SK-MEL-5 (cell line): Measurements from ENCODE around the gene YWHAH. TPM values are rescaled to one million over a fixed set of nuclear protein-coding genes. Genes with fewer than 3 reads are reported as not detected.

ENCODE experiments used
- DNase-seq: peaks from one replicate; pipeline ENCODE4 v3.0.0-alpha.2; 2016; ENCODE audit warnings: low read depth, low spot score
- in situ Hi-C: cut with HindIII; loops from 2 replicates; pipeline ENCODE4 v1.10.0; 2016; ENCODE audit warnings: low sequenced_read_pairs, high pct_unique_total_duplicates, low pct_unique_long_range_greater_than_20kb
- total RNA-seq: library from RNA; depleted of rRNA; stranded (reverse); fragments of >200 nt; shearing (Covaris generic); gene quantifications from 2 replicates; pipeline ENCODE4 v1.2.3, GENCODE V29; 2014

The YWHAH gene
- total RNA-seq, 1 experiment from 2014 or later, result 140 TPM

DNA sequence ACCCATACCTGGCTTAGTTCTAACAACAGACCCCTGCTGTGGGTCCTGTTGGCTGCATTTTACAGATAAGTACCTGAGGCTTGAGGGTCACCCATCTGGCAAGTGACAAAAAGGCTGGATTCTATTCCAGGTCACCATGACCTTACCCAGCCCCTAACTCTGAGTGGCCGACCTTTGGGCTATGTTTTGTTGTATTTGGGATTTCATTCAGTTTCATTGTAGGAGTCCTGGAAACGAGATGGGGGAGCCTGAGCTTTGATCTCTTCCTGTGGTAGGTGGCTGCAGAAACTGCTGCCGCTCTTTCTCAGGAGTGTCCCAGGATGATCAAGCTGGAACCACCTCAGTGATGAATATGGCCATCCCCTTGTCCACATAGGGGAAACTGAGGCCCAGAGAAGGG is 24.6 kb upstream of the YWHAH start:
- in situ Hi-C loops, result no loop called here
- DNase-seq, result no peak

DNA sequence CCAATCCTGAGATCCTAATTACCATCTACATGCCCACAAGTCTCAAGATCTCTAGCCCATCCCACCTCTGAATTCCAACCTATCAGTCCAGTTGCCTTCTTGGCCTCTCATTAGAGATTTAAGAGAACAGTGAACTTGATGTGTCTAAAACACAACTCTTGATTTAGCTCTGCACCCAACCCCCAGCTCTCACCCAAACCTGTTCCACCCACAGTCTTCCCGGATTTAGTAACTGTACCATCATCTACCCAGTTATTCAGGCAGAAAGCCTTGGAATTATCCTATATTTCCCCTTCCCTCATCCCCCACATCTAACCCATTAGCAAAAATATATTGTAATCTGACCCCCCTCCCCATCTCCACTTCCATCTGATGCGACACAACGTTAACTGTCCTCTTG is 24.0 kb upstream of the YWHAH start:
- in situ Hi-C loops, result no loop called here
- no peak for DNase-seq

DNA sequence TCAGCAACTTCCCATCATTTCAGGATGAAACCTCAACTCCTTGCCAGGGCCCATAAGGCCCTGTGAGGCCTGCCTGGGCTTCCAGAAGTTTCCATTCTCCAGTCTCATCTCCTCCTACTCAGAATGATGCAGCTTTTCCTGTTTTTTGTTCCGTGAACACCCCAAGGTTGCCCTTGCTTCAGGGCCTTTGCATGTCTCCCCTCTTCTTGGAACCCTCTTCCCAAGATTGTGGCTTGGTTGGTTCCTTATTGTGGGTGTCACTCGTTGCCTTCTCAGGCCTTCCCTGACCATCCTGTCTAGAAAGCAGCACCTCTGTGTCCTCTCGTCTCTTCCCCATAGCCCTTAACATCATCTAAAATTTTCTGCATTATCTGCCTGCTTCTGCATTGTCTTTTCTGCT is 23.2 kb upstream of the YWHAH start:
- in situ Hi-C loops, result no loop called here
- DNase-seq, result no peak

DNA sequence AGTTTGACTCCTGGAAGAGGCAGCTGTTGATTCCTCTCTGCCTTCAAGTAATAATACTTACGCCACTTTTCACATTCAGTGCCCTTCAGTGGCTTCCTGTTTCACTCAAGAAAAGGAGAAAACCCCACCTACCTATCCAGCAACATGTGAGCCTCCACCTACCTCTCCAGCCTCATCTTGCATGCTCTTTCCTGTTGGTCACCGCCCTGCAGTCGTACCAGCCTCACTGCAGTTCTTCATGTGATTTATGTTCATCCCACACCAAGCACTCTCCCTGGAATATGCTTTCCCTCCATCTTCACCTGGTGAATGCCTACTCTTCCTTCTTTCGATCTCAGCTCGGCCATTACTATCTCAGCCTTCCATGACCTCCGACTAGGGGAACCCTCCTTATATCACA is 21.8 kb upstream of the YWHAH start:
- in situ Hi-C loops, result no loop called here
- DNase-seq, result no peak

DNA sequence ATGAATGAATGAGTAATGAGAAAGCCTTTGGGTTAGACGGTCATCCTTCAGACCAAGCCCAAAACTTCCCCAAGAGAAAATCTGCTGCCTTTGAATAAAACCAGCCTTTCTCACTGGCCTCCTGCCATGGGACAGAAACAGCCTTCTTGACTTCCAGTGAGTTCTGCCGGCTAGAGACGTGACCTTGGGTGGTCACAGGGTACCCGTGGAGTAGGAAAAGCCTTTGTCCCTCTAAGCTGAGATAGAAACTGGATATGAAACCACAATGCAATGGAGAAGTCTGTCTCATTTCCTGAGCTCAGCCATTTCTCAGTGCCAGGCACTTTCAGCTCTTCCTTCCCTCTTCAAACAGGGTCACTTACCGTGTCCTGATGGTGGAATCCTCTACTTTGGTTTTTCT is 21.2 kb upstream of the YWHAH start:
- DNase-seq, result peak; percentile 22
- in situ Hi-C loops, result no loop called here

DNA sequence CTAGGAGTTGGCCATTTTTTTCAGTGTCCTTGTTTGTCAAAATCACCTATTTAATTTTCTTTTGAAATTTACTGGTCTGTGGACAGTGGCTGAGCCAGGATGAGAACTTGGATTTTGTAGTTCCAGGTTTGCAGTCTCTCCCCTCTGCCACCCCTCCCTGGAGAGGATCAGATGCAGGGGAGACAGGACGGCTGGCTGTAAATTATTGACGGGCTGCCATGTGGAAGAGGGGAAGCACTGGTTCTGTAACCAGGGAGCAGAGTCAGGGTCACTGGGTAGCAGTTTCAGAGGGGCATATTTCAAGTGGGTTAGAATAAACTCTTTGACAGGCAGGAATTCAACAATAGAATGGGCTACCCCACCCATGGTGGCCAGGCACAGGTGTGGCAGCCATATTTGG is 20.6 kb upstream of the YWHAH start:
- in situ Hi-C loops, result no loop called here
- no peak for DNase-seq

DNA sequence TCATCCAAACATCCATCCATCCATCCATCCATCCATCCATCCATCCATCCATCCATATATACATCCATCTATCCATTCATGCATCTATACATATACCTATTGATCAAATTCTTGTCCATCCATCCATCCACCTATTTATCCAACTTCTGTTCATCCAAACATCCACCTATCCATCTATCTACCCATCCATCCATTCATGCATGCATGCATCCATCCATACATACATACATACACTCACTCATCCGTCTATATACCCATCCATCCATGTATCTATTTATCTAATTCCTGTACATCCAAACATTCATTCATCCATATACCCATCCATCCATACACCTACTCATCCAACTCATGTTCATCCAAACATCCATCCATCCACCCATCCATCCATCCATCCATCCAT is 19.3 kb upstream of the YWHAH start:
- in situ Hi-C loops, result no loop called here
- DNase-seq, result no peak

DNA sequence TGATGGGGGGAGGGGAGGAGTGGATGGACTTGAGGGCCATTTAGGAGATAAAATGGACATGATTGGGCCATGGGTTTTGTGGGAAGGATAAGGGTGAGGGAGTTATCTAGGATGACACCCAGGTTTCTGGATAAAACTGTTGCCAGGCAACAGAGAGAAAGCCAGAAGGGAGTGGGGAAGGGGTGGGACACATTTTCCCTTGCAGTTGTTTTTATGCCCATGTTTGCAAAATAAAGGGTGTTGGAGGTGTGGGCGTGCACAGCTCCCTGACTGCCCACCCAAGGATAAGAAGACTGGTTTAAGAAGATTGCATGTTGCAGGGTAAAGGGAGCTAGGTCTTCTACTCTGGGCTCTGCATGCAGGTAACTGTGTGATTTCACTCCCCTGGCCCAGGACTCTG is 18.3 kb upstream of the YWHAH start:
- in situ Hi-C loops, result no loop called here
- DNase-seq, result no peak

DNA sequence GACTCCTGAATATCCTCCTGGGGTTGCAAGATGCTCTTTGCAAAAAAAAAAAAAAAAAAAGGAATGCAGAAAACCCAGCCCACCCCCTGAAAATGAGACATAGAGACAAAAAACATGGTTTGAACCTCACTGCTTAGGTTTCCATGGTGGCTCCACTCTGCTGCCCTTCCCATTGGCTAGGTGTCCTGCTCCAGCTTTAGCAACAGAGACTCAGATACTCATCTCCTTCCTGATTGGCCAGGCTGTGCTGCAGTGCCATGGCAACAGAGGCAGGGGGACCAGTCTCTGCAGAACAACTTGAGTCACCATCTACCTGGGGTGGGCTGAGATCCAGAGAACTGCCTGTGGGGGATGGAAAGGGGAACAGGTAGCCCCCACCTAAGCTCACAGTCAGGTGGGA is 17.4 kb upstream of the YWHAH start:
- in situ Hi-C loops, result no loop called here
- peak; percentile 80 for DNase-seq

DNA sequence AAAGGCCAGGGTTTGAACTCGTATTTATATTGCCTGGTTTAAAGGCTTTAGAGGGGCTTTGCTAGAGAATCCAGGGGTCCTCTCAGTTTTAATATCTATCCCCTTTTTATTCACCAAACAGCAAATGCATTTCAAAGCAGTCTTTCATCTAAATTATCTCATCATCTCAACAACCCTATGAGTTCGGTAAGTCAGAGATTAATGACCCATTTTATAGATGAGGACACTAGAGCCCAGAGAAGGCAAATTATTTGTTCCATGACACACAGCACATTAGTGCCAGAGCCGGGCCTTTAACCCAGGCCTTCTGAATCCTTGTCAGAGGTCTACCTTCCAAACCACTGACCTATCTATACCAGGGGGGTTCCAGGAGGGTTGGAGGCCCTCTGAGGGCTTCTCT is 16.8 kb upstream of the YWHAH start:
- in situ Hi-C loops, result no loop called here
- no peak for DNase-seq

DNA sequence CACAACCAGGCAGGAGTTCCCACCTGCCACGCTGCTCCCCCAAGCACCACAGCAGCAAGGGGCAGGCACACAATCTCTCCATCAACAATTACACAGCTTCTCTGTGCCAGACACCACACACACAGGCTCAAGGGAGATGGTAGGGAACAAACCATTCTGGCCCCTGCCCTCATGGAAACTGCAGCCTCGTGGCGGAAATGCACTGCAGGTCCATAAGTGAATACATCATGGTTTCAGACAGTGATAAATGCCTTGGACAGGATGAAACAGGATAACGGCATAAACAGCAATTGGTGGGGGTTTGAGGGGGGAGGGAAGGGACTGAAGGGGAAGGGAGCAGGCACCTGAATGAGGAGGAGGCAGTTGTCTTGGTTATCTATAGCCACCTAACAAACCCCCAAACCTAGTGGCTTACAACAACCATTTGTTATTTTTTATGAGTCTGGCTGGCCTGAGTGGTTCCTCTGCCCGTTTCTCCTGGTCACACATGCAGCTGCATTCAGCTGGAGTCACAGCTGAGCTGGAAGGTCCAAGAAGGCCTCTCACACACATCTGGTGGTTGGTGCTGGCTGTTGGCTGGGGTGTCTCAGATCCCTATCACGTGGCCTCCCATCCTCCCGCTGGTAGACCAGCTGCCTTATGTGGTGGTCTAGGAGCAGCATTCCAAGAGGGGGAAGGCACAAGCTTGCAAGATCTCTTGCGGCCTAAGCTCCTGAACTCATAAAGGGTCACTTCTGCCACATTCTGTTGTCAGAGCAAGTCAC is 15.0 kb upstream of the YWHAH start:
- in situ Hi-C loops, result no loop called here

DNA sequence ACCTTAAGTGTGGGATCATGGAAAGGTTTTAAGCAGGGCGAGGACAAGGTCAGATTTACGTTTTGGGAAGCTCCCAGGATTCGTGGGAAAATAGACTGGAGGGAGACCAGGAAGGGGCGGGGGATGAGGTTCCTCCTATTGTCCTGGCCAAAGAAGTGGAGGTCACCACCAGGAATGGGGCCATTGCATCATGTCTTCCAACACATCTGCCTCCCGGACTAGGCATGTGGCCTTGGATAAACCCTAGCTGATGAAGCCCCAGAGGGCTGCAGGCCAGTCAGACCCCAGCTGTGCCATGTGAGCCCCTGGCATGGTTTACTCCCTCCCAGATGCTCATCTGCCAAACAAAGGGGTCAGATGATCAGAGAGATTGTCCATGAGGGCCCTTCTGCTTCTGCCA is 11.5 kb upstream of the YWHAH start:
- DNase-seq, result no peak
- in situ Hi-C loops, result no loop called here

More for the DNA sequence above, 15.0 kb upstream of the YWHAH start:
- no peak for DNase-seq

DNA sequence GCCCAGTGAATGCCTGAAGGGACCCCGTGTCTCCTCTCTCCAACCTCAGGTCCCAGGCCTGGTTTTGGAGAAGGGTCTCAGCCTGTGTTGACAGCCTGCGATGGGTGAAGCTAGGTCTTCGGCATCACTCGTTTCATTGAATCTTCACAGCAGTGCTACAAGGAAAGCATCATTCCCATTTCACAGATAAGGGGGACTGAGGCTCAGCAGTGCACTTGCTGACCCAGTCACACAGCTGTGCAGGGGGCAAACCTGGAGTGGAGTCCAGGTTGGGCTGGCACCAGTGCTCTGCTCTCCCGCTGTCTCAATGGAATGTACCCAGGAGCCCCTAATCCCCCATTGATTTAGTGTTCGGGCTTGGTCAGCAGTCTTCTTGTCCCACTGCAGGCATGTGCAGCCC is 10.9 kb upstream of the YWHAH start:
- in situ Hi-C loops, result no loop called here
- DNase-seq, result no peak

DNA sequence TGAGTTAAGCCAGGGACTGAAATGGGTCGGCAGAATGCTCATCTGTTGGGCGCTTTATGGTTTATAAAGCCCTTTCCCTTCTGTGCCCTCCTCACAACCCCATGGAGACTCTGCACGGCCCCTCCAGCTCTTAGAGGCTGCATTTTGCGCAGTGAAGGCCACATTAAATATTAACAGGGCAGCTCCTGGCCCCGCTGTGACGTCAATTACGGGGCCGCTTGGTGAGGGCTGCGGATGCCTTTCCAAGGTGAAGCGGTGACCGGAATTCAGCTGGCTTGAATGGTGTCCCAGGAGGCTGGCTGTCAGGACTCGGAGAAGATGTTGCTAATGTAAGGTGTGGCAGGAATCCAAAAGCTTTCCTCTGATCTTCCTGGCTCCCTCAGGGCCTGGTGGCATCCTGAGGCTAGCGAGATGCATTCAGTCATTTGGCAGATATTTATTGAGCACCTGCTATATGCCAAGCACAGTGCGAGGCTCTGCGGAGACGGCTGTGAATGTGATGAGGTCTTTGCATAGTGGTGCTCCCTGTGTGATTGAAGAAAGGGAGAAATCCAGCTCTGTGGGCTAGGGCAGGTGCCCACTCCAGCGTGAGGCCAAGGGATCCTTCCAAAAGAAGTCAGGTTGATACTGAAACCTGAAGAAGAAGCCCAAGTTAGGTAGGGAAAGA is 10.4 kb upstream of the YWHAH start:
- in situ Hi-C loops, result no loop called here
- no peak for DNase-seq

DNA sequence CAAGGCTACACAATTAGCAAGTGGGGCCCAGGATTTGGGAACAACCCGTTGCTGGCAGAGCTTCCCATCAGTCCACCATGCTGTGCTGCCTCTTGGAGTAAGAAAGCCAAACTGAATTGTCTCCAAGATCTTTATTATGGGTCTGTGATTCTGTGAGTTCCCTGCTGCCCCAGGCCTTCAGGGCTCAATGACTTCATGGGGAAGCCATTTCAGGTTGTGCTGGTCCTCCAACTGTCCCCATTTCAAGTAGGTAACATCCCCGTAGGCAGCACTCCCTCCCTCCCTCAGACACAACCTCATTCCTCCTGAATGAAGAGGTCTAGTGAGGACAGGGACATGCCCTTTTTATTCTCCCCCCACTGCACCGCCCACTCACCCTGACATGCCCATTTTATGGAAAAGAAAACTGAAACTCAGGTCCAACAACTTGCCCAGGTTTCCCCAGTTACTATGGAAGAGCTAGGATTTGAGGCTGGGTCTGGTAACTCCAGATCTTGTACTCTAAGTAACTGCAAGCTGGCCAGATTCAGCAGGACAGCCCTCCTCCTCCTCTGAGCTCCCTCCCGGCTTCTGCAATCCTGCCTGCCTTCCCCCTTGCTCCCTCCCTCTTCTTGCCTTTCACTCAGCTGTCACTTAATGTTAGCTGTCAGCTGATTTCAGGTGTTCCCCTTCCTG is 8.2 kb upstream of the YWHAH start:
- DNase-seq, result no peak
- in situ Hi-C loops, result no loop called here

DNA sequence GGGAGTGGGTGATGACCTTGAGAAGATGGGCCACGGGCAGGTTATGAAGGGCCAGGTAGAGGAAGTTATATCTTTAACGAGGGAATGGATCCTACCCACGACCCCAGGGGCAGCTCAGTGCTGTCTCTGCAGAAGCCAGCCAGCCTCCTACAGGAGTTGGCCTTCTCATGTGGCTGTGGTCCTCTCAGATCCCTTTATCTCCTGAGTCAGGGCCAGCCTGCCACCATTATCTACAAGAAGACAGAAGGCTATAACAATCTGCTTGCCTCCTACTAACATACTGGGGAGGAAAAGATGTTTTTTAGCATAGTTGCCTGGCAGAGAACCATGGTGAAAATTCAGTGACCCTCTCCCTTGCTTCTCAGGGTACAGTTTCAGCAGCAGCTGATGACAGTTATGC is 7.0 kb upstream of the YWHAH start:
- in situ Hi-C loops, result no loop called here
- DNase-seq, result no peak

DNA sequence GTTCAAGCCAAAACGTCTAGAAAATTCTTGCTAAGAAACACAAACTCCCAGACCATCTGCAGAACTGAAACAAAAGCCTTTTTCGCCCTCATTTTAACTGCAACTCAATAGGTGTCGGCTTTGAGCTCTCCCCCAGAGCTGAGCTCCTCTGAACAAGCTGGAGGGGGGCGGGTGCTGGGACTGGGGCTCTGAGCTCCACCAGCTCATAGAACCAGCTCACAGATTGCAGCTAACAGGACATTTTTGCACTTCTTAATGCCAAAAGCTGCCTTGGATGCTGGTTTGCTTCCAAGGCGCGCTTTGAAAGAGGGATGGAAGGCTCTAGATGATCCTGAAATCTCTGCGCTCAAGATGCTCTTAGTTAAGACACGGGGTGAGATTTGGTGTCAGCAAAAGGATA is 6.0 kb upstream of the YWHAH start:
- DNase-seq, result no peak
- in situ Hi-C loops, result no loop called here

DNA sequence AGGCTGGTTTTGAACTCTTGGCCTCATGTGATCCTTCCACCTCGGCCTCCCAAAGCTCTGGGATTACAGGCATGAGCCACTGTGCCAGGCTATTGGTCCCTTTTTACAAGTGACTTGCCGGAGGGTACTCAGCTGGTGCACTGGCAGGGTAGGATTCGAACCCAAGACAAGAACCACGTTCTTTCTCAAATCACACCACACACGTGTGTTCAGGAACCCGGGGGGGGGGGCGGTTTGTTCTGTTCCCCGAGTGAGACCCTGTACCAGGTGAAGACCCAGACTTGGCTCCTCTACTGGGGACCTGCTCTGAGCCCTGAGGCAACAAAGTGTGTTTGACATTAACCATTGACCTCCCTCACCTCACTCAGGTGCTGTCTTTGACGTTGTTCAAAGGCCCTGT is 3.8 kb upstream of the YWHAH start:
- in situ Hi-C loops, result no loop called here
- no peak for DNase-seq

DNA sequence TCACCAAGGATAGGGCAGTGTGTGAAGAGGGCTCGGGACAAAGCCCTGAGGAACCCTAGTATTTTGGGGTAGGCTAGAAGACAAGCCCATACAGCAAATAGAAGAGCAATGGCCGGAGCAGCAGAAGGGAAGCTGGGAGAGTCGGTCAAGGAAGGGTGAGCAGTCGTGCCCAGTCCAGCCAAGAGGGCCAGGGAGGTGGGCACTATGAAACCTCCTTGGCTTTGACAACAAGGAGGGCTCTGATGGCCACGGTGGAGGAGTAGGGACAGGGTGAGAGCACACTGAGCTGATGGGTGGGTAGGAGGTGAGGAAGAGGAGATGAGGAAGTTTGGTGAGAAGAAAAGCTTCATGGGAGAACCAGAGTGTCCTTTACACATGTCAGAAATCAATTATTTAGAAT is 2.2 kb upstream of the YWHAH start:
- no peak for DNase-seq
- in situ Hi-C loops, result no loop called here
